ENCODE results near the gene BFSP1.

BFSP1 gene

DNA sequence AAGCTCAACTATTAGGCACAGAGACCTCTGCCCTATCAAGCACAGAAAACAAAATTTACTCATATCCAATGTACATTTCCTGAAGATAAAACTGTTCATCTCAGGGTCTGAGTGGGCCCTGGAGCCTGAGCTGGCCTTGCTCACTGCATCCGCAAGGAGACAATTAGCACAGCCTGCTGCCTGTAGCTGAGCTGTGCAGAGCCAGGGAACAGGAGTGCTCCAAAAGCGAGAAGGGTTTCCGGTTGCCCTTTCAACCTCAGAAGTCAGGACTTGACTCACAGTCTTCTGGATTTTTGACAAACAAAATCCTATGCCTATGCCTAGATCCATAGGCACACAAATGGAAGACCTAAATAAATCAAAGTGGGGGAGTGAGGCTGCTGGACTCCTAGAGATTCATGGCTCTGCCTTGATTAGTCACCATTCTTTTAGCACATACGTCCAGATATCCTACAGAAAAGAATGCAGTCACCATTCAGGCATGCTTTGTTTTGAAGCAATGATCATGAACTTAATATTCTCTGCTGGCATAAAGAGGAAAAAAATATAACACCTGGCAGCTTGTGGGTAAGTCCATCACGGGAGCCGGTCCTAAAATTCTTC is 73.5 kb downstream of the BFSP1 start:
- DNase-seq: no peak

GRCh38 chr20:17457079-17457478 is 74.1 kb downstream of the BFSP1 start:
- no peak for DNase-seq

DNA sequence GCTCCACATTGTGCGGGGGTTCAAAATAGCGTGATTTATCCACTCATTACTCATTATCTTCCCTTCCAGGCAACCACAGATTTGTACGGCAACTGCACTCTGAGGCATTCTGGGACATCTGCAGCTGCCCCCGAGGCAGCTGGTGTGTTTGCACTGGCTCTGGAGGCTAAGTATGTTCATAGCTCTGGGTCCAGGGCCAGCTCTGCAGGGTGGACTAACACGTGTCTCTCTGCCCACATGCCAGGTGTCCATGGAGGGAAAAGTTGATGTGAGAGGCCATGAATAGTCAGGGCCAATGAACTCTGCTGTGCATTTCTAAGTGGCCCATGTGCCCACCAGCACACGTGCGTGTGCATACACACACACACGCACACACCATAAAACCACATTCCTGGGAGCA is 74.9 kb downstream of the BFSP1 start:
- no peak for DNase-seq

- DNase-seq: no peak
Observed at GRCh38 chr20:17453592-17453991, 77.6 kb downstream of the BFSP1 start.

DNA sequence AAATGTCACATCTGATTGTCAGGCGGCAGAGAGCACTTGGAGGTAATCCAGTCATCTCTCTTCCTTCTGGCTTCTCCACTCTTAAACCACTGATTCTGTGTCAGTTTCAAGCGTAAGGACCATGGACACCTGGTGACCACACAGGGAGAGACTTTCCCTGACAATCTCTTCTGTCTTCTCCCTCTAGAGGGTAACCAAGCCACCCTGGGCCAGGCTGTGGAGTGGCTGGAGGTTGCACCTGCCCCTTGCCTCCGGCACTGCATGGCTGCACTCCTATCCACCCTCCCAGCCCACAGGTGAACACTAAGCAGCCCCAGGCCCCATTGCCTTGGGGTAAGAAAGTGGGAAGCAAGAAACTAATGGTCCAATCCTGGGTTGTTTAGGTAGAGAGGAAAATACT is 78.7 kb downstream of the BFSP1 start:
- no peak for DNase-seq

- peak; percentile 40 for DNase-seq
Observed at GRCh38 chr20:17449031-17449430, 82.1 kb downstream of the BFSP1 start.

- no peak for DNase-seq
Observed at GRCh38 chr20:17448071-17448470, 83.1 kb downstream of the BFSP1 start.

DNA sequence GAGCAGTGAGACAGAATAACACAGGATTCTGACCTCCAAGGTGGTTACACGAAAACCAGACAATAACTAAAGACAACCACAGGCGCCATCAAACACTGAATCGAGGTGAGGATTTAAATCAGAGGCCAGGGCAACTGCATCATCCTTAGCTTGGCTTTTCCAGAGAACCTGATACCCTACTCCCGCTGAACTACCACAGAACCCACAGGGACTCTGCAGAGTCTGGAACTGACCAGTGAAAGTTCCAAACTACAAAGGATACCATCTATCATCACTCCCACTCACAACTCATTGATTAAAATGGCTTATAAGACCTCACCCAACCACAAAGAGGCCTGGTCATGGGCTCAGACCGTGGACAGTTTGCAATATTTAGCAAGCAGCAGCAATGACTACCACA is 85.0 kb downstream of the BFSP1 start:
- DNase-seq: no peak

DNA sequence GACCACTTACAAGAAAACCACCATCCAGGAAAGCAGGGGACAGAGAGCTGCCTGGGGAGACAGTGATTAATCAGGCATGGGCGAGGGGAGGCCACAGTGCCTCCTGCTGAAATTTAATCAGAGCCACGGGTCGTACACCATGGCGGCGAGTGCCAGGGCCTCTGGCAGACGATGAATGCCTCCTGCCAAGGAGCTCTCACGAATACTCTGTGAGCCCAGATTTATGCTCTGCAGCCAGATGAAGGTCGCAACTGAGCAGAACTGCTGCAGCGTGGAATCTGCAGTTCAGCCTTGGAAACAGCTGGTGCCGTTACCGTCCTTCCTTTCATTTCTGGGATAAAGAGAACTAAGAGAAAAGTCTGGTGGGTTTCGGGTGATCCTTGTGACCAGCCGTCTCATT is 85.6 kb downstream of the BFSP1 start:
- no peak for DNase-seq

DNA sequence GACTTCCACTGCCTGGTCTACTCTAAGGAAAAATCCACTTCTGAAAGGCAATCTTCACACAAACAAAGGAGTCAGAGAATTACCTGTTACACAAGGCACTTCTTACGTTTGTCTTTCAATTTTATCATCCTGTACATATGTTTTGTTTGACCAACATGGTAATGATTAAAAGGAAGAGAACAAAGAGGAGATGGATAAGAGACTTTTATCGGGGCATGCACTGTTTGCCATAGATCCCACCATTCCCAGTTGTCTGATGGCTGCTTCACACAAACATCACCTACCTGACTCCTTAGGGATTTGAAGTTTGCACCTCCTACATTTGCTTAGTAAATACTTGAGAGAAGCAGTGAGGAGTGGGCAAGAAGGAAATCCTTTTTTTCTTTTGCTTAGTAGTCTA is 87.1 kb downstream of the BFSP1 start:
- DNase-seq: no peak
